RPMI8226 (cell line): ENCODE results near the gene APBB2.
"Not testable (repeated sequence)": the region's sequence is repeated elsewhere in the genome, so short reads cannot be mapped to it uniquely, and the experiment has no call there.

Experiments
- DNase-seq: peaks from one replicate; pipeline ENCODE4 v3.0.0-alpha.2; 2015

The APBB2 gene

DNA sequence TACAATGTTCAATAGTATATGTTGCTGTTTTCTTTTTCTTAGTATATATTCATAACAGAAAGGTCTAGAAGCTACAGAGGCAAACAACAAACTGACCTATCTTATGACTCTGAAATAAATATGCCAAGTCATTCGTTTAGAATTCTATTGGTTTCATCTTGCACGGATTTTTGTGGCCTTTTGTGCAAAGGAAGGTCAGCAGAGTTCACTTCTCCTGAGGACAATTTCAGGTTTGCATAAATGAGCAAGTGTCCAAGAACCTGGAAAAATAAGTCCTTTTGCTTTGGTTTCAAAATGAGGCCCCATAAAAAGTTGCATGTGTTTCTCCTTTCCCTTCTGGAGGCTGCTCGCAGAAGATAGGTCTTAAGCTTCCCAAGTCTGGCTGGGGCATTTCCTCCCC, 156.9 kb downstream of the APBB2 start:
- no peak for DNase-seq

DNA sequence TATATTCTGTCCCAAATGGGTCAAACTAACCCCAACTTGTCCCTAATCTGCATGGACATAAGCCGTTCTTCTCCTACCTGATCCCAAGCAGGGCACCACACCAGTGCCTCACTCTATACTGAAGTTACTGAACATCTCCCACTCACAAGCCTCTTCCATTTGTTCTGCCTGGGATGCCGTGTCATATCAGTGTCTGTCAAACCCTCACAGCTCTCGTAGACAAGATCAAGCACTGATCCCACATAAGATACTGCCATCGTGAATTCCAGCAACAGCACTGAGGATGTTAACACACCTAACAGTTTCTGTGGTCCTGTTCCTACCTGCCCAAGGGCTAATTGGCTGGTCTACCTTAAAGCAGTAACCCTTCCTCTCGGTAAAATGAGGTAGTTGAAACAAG, 162.1 kb downstream of the APBB2 start:
- DNase-seq: no peak

DNA sequence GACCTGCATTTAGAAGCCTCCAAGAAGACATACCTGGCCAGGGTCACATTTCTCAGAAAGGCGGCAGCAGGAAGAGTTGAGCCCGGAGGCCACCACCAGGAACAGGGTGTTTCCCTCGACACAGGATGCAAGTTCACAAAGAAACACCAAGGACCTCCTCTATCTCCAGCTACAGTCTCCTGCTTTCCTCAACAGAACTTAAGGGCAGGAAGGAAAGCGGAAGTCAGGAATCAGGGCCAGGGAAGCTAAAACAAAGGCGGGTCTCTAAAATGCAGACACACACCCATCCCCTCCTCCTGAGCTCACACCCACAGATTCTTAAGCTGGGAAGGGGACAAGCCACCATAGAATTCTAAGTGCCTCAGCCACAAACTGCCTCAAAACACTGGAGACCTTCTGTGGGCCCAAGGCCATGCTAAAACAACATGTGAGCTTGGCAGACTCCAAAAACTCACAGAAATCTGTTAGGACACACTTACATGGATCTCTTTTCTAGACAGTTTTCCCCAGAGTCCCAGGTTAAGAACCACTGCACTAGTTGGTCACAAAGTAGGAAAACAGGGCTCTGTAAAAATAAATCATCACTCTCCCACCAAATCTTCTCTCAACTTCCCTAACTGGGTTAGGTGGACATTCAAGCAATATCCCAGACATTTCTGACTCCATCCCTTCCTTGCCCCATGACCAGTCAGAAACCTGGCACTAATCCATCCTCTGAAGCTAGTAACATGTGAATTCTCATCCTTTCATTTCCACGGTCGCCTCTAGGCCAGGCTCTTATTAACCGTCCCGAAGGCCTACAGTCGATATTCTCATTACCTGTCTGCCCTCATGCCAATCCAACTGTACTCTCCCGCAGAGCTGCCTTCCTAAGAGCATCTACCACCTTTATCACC, 163.2 kb downstream of the APBB2 start:
- no peak for DNase-seq

DNA sequence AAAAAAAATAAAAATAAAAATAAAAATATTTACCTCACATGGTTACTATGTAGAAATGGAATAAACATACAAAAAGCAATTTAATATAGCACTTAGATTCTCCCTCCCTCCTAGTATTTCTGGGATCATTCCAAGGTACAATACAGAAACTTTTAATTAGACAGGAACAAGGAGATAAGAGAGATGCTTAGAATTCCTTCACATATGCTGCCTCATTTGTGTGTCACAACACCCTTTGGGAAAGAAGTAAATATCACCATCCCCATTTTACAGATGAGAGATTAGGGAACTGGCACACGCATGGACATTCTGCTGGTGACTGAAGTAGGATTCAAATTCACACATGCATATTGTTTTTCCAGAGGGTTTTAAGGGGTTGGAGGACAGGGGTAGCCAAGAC, 164.2 kb downstream of the APBB2 start:
- DNase-seq: no peak

DNA sequence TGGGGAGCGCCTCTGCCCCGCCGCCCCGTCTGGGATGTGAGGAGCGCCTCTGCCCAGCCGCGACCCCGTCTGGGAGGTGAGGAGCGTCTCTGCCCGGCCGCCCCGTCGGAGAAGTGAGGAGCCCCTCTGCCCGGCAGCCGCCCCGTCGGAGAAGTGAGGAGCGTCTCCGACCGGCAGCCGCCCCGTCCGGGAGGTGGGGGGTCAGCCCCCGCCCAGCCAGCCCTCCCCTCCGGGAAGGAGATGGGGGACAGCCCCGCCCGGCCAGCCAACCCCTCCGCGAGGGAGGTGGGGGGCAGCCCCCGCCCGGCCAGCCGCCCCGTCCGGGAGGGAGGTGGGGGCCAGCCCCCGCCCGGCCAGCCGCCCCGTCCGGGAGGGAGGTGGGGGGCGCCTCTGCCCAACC, 165.2 kb downstream of the APBB2 start:
- not testable (repeated sequence) for DNase-seq

DNA sequence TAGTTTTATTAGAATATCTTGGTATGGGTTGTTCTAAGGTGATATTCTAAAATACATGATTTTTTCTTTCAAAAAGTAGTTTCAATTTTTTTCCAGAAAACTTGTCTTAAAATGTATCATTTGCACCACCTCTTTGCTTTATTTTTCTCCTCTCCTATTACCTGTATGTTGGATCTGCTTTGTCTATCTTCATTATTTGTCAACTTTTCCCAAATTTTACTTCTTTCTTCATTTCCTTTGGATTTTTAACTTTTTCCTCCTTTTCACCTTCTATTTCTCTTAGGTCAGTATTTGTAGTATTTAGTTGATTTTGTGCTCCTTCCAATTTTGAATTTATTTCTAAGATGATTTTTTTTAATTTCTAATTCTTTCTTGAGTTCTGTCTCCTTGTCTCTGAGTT, 169.6 kb downstream of the APBB2 start:
- no peak for DNase-seq

DNA sequence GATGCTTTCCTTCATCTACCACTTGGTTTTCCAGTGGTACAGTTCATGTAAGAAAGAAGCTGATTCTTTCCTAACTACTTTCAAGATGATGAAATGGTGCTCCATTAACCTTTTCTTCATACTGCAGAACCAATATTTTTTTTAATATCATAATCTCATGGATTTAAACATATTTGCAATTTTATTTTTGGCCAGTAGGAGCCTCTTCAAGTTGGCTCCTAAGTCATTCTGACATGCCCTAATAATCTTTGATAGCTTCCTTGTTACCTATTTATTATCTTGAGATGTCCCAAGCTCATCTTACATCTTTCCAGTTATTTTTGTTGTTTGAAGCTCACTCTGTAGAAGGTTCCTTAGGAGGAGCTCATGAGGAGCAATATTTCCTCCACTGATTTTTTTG, 170.2 kb downstream of the APBB2 start:
- DNase-seq: no peak

DNA sequence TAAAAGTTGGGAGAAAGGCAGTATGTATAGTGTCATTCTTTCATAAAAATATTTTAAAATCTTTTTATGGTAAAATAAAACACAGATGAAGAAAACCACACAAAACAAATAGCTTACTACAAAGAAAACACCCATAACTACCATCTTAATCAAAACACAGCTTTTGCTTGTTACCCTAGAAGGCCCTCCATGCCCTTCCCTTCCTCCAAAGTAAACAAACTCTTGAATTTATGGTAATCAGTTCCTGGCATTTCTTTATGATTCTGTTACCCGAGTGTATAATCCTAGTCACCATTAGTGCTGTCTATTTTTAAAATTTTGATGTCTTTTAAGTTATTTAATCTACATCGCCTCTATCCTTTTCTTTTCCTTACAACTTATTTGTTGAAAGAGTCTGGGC, 170.9 kb downstream of the APBB2 start:
- DNase-seq: no peak

DNA sequence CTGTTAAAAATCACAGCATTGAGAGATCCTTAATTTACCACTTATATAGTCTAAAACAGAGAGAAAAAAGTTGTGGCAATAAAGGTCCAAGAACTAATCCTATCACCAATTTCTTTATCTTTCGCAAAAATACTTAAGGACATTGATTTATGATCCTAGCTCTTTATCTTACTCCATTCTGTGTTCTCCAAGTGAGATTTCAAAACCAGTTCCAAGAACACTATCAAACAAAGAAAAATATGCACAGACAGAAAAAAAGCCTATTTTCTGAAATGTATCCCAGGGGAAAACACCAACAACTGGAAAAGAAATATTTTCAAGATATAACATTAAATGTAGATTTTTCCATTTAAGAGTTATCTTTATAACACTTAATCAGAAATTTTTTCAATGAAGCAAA, 172.8 kb downstream of the APBB2 start:
- DNase-seq: no peak

DNA sequence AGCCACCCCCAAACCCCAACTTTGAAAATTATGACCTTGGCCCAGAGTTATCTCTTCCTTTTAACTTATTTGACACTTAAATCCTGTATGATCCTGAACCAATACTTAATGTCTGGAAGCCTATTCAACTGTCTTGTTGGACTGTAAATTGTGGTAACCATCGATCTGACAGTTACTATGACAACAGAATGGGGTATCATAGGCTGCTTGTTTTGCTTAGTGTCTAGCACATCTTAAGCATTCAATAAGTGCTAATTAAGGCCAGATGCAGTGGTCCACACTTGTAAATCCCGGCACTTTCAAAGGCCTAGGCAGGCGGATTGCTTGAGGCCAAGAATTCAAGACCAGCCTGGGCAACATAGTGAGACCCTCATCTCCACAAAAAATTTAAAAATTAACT, 175.0 kb downstream of the APBB2 start:
- no peak for DNase-seq

DNA sequence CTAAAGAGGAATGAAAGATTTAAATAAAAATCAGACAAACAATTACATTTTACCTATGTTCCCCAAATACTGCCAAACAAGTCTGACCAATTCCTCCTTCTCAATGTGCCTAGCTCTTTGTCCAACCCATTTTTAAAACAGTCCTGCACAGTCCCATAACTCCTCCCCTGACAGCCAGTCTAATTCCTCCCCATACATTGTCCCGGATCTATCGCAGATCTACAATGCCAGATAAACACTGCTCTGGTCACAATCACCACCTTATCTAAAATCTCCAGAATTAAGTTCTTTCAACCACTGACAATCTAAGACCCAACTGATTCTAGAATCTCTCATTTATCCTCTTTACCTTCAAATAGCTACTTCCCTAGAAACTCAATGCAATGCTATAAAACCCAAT, 176.0 kb downstream of the APBB2 start:
- DNase-seq: no peak

DNA sequence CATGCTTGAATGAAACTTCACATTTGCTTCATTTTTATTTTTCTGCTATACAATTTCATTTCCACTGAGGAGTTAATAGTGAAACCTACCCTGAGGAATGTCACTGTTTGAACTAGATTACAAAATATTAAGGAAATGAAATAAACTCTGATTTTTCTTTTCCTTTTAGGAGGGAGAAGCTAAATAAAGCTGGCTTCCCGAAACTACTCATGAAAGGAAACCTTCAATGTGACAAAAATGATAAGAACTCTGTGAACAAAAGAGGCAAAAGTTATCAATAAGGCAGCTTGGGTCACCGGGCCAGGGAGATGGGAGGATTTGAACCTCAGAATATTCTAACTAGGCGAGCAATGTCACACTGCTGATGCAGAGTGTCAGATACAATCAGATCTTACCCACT, 185.2 kb downstream of the APBB2 start:
- DNase-seq: no peak

DNA sequence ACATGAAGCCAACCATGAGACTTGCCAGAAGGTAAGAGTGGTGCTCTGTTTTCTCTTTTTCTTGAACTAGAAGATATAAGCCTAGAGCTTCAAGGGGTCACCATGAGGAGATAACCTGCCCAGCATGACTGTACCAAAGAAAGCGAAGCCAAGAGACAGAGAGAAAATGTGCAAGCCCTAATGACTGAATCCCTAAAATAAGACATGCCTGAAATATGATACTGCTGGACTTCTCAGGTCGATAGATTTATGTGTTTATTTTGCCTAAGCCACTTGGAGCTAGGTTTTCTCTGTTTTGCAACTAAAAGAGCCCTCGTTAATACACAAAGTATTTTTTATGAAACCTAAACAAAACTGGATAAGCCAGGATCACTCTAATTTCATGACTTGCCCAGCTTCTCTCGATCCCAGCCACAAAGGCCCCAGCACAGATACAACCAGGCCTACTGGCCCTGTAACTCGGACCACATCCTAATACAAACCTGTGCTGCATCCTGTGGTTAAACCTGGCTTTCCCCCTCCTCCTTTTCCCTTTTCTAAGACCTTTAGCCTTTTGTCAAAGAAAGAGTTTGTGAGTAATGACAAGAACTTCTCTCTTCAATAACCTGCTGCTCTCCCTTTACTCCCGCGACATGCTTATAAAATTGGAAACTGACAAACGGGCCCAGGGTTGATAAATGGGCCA, 185.8 kb downstream of the APBB2 start:
- DNase-seq: no peak

DNA sequence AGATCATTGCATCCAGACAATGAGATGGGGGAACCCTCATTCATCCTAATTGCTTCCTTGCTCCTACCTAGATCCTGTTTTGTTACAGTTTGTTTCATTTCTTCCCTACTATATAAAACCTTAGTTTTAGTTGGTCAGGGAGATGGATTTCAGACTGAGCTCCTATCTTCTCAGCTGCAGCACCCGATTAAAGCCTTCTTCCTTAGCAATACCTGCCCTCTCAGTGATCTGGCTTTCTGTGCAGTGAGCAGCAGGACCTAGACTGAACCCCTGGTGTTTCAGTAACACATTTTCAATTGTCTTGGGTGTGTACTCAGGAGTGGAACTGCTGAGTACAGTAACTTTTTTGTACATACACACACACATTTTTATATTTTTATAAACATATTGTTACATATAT, 187.4 kb downstream of the APBB2 start:
- DNase-seq: no peak

DNA sequence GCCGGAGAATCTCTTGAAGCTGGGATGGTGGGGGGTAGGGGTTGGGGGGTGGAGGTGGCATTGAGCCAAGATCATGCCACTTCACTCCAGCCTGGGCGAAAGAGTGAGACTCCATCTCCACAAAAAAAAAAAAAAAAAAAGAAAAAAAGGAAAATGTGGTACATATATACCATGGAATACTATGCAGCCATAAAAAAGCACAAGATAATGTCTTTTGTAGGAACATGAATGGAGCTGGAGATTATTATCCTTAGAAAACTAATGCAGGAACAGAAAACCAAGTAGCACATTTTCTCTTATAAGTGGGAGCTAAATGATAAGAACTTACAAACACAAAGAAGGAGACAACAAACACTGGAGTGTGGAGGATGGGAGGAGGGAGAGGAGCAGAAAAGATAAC, 188.5 kb downstream of the APBB2 start:
- no peak for DNase-seq

DNA sequence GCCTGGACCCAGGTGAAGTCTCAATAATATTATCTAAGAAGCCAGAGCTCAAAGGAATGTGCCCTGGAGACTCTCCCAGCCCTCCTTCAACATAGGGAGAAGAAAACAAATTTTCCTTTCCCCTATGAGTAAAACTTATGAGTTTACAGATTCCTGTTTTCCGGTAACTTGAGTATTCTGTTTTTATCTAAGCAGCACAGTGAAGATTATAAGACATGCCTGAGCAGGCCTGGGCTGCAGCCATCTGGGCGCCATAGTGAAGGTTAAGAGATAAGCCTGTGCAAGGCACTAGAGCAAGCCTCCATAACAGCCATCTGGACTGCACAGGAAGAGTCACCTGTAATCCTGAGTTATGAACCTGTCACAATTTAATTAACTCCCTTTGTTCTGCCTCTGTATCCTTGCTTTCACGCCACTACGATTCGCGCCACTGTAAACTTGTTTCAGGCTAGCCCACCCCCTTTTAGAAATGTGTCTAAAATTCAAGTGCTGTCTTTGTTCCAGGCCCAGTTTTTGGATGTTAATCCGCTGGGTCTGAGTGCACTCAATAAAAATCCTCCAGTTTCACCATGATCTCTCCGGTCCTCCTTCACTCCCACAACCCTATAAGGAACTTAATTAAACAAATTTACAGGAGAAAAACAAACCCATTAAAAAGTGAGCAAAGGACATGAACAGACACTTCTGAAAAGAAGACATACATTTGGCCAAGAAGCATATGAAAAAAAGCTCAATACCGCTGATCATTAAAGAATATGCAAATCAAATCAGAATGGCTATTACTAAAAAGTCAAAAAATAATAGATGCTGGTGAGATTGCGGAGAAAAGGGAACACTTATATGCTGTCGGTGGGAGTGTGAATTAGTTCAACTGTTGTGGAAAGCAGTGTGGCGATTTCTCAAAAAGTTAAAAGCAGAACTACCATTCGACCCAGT, 189.5 kb downstream of the APBB2 start:
- DNase-seq: no peak

DNA sequence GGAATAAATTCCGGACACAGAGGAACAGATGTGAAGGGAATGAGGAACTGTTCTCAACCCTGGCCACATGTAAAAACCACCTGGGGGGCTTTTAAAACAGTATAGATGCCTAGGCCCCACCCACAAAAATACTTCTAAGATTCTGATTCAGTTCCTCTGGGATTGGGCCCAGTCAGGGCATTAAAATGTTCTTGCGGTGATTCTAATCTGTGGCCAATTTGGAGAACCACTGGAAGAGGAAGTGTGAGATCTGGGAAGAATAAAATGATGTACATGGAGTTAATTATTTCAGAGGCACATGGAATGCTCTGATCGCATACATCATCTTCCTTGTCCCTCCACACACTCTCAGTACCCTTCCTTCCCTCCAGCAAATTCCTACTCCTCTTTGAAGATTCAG, 192.2 kb downstream of the APBB2 start:
- DNase-seq: no peak

DNA sequence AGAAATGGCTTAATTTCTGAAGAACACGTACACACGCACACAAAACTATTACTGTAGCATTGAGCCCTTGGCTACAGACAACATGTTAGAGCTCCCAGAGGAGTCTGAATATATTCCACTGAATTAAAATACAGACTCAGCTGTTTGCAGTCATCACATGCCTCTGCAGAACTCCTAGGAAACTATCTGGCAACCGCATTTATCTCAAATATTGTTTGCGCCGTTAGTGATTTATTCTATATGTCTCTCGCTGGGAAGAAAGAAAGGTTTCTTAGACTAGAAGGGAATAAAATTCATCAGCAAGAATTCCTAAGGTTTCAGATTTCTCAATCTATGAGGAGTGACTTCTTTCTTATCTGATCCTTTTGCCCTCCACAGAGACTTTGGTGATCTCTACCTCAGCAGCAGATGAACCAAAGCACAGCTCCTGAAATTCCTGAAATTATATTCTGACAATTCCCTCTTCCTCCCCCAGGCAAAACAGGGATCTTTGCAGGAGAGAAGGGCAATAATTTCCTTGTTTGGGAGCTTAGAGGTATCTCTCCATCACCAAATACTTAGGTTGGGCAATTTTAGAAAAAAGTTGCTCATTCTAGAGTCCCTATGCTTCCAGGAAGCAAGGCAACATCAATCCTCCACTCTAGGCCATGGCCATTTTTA, 199.2 kb downstream of the APBB2 start:
- no peak for DNase-seq

DNA sequence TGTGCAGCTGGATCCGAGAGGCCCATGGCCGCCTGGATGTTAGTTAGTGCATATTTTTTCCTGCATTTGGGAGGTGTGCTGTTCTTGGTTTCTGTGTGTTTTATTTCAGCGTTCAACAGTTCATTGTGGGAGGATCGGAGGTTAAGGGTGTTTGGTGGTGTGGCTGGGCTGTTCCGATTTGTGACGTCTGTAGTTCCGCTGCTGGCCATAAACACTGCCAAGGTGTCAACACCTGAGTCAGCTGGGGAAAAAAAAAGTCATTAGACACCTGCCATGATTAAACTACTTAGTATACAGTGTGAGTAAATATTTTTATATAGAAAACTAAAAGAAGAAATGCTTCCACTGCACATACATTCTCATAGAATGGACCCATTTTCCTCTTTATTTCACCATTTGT, 200.2 kb downstream of the APBB2 start:
- DNase-seq: no peak

DNA sequence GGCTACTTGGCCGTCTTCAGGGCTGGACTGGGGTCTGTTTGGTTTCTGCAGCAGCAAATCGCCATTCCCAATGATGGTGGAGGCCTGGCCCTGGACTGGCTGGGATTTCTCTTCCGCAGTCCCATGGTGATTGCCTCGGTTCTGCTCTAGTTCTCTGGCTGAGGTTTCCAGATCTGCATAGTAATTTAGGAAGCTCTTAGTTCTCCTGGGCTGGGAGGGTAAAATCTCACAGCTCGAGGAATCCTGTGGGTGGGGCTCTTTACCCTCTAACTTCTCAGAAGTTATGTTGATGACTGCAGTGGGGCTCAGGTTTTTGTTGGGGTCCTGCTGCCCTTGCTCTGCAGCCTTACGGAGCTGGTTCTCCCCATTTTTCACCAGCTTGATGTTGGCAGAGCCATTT, 200.6 kb downstream of the APBB2 start:
- DNase-seq: no peak

DNA sequence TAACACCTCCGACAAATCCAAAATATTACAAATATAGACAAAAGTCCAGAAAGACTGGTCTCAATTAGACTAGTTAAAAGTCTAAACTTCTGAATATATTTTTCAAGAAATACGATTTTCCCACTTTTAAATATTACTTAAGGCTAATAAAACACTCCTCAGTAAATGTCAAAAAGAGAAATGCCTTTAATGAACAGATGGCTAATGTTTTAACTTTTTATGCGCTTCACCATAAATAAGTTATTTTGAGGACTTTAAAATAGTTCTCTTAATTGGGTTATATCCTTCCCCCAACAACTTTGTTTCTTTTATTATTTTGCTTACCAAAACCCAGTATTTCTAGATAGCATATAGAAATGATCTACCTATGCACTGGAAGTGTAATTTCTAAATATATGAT, 201.4 kb downstream of the APBB2 start:
- no peak for DNase-seq

DNA sequence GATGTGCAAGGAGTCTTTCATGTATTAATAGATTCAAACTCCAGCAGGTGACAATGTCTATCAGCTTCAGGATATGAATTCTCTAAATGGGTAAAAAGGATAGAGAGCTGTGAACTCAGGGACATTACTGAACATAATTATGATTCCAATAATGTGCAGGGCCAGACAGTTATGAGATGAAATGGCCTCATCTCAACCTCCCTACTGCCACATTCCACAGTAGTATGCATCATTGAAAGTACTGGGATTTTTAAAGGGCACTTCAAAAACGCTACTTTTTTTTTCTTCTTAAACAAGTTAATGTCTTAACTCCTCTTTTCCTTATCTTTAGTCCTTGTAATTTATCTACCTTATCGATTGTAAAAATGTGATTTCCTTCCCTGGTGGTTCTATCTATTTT, 202.0 kb downstream of the APBB2 start:
- DNase-seq: no peak

DNA sequence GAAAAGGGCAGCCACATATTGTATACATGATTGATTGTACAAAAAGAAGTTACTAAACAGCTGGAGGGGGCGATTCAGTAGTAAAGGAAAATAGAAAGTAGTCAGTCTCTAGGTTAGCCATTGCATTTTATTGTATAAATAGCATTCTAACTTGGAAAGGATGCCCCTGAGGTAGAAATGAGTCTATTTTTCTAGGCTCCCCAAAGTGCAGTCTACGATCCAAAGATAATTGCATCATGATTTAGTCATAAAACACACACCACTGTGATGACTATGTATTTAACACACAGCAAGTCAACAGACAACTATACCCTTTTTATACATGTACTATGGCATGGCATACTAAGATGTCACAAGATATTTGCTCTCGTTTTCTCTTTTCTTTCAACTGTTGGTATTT, 204.9 kb downstream of the APBB2 start:
- DNase-seq: no peak
